B cell (primary cell): ENCODE data around the gene GAPVD1.

Experiments used
- EZH2 ChIP-seq: IDR thresholded peaks from 2 replicates; pipeline ENCODE4 v1.6.1; 2012; ENCODE audit warnings: borderline replicate concordance, low read depth, mild to moderate bottlenecking, moderate library complexity, low read length; ENCODE audit not compliant: insufficient read depth, poor library complexity, severe bottlenecking
- TF ChIP-seq, protein P1 (sequence below): fragments of 200-600 bp; IDR thresholded peaks from one replicate; pipeline ENCODE4 v1.8.0; 2022; ENCODE audit warnings: antibody characterized with exemption, mild to moderate bottlenecking

GRCh38 chr9:125409637-125410521 is 148.3 kb downstream of the GAPVD1 start:
- no peak for TF ChIP-seq EZH2
- TF ChIP-seq, protein P1, sequence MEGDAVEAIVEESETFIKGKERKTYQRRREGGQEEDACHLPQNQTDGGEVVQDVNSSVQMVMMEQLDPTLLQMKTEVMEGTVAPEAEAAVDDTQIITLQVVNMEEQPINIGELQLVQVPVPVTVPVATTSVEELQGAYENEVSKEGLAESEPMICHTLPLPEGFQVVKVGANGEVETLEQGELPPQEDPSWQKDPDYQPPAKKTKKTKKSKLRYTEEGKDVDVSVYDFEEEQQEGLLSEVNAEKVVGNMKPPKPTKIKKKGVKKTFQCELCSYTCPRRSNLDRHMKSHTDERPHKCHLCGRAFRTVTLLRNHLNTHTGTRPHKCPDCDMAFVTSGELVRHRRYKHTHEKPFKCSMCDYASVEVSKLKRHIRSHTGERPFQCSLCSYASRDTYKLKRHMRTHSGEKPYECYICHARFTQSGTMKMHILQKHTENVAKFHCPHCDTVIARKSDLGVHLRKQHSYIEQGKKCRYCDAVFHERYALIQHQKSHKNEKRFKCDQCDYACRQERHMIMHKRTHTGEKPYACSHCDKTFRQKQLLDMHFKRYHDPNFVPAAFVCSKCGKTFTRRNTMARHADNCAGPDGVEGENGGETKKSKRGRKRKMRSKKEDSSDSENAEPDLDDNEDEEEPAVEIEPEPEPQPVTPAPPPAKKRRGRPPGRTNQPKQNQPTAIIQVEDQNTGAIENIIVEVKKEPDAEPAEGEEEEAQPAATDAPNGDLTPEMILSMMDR = no peak
